AG04450 (cell line): ENCODE measurements around the gene ANTXR1. TPM values are rescaled to one million over a fixed set of nuclear protein-coding genes. Genes with fewer than 3 reads are reported as not detected.

Experiments
- CTCF ChIA-PET: fragments of 300-600, 350-600 bp; formaldehyde crosslinking; extraction: SDS; loops from one replicate; lab custom pipeline; 2022; ENCODE audit warnings: antibody characterized with exemption, inconsistent platforms; lab: Charles Lee
- POLR2A ChIA-PET: fragments of 350-600 bp; formaldehyde crosslinking; extraction: SDS; loops from one replicate; lab custom pipeline; 2021; ENCODE audit warnings: antibody characterized with exemption, inconsistent platforms; lab: Yijun Ruan, JAX
- DNase-seq: peaks from one replicate; pipeline ENCODE4 v3.0.0-alpha.2; 2011; ENCODE audit warnings: low read depth, low spot score
- H3K27ac ChIP-seq: one replicate; pipeline ENCODE4 v1.5.1; 2012; ENCODE audit warnings: low read depth, low read length, control low read depth
- H3K27me3 ChIP-seq: one replicate; pipeline ENCODE4 v1.6.0; 2012; ENCODE audit warnings: low read length; ENCODE audit not compliant: control insufficient read depth, insufficient read depth
- H3K4me3 ChIP-seq: 2 replicates; pipeline ENCODE4 v1.5.1; 2011; ENCODE audit warnings: mild to moderate bottlenecking, low read depth, low read length, control low read depth
- H3K9me3 ChIP-seq: 2 replicates; pipeline ENCODE4 v1.5.1; 2012; ENCODE audit warnings: low read length; ENCODE audit not compliant: control insufficient read depth, insufficient read depth
- polyA plus RNA-seq: library from polyadenylated mRNA; depleted of rRNA; stranded (reverse); fragments of >200 nt; gene quantifications from 2 replicates; pipeline ENCODE4 v1.2.3, GENCODE V29; 2011
- TF ChIP-seq, protein P1 (sequence below): IDR thresholded peaks from 2 replicates; pipeline ENCODE4 v1.5.1; 2011; ENCODE audit warnings: low read depth, low read length, control low read depth, inconsistent platforms

Gene ANTXR1
- polyA plus RNA-seq, 1 experiment, result 113 TPM

DNA sequence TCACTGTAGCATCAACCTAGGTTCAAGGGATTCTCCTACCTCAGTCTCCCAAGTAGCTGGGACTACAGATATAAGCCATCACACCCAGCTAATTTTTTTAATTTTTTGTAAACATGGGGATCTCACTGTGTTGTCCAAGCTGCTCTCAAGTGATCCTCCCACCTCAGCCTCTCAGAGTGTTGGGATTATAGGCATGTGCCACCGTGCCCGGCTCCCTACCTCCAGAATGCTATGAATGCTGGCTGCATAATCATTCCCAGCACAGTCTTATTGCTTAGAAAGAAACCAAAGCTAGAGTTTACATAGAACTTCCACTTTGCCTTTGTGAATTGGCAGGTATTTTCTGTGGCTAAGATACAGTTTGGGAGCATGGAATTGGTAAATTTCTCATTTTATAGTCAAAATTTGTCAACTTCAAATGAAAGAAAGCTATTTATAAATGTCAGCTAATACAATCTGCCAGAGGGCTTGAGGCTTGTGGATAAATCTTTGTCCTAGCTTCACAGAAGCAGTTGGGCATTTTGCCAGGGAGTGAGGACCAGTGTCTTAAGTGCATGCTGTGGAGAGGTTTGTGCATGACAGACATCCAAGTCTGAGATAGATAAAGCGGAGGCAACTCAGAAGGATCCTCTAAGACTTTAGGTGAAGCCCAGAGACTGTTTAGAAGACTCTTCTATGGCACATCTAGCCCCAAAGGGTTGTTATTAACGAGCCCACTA lies 175.4 kb downstream of the ANTXR1 start:
- Histone ChIP-seq H3K9me3 (no peaks in the 10 kb centered on the region), H3K27me3 (no peaks in the 10 kb centered on the region), H3K27ac (no peak overlapping the region), H3K4me3 (no peak overlapping the region)
- ChIA-PET CTCF (interaction anchor here (0.6 to 1.0 kb wide), 4 partner anchors 17 to 535 kb away, joined by 3 to 10 read pairs (median 8); no protein-coding TSS in a partner anchor), POLR2A (interaction anchor here (0.7 kb wide), 1 partner anchor 19 kb away, joined by 7 read pairs; no protein-coding TSS in a partner anchor)
- TF ChIP-seq, protein P1, sequence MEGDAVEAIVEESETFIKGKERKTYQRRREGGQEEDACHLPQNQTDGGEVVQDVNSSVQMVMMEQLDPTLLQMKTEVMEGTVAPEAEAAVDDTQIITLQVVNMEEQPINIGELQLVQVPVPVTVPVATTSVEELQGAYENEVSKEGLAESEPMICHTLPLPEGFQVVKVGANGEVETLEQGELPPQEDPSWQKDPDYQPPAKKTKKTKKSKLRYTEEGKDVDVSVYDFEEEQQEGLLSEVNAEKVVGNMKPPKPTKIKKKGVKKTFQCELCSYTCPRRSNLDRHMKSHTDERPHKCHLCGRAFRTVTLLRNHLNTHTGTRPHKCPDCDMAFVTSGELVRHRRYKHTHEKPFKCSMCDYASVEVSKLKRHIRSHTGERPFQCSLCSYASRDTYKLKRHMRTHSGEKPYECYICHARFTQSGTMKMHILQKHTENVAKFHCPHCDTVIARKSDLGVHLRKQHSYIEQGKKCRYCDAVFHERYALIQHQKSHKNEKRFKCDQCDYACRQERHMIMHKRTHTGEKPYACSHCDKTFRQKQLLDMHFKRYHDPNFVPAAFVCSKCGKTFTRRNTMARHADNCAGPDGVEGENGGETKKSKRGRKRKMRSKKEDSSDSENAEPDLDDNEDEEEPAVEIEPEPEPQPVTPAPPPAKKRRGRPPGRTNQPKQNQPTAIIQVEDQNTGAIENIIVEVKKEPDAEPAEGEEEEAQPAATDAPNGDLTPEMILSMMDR, result no peak
- no peak for DNase-seq

DNA sequence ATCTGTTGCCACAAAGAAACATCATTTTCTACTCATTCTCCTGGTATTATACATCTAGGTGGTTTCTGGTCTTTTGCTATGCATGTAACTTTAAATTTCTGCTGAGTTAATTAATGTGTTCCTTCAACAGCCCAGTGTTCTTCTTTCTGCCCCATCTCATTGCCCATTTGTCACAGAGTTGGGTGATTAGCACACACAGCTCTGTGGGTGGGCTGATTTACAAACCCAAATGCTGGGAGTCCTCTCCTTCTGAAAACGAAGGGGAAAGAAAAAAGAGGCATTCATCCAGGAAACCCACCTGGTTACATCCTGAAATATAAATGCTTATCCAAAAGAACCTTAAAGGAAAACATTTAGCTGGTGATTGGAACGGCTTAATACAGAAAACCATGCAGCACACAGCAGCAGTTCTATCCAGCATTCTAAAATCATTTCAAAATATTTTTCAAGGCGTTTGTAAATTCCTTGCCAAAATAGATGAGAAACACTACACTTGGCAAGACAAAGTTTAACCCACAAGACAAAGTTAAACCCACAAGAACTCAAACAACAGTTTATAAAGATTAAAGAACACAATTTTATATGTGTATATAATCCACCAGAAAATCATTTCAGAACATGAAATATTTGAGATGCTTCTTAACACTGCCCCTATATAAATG lies 177.9 kb downstream of the ANTXR1 start:
- CTCF ChIA-PET, result interaction anchor here (0.7 kb wide), 1 partner anchor 12 kb away, joined by 3 read pairs; no protein-coding TSS in a partner anchor
- POLR2A ChIA-PET, result interaction anchor here (0.8 kb wide), 1 partner anchor 13 kb away, joined by 4 read pairs; no protein-coding TSS in a partner anchor
- no peak for DNase-seq
- Histone ChIP-seq H3K4me3 (no peak overlapping the region), H3K27me3 (no peaks in the 10 kb centered on the region), H3K9me3 (no peaks in the 10 kb centered on the region), H3K27ac (no peak overlapping the region)
- TF ChIP-seq, protein P1, result no peak

DNA sequence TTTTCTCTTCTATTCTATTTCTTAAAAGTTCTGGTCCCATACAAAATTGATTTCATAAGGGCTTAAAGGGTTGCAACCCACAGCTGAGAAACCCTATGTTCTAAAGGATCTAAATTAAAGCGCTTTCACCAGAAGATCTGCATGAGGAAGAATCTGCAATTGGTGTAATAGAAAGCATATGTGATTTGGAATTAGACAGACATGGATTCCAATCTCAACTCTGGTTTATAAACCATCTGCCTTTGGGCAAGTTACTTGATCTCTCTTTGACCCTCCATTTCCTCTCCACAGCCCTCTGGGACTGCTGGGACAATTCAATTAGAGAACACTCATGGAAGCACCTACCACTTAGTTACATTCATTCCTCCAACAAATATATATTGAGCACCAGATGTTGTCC lies 178.7 kb downstream of the ANTXR1 start:
- TF ChIP-seq, protein P1, result no peak
- H3K27ac ChIP-seq, result no peak overlapping the region
- POLR2A ChIA-PET, result no interaction called here
- no peak for DNase-seq
- CTCF ChIA-PET, result no interaction called here
- H3K9me3 ChIP-seq, result no peaks in the 10 kb centered on the region
- no peaks in the 10 kb centered on the region for H3K27me3 ChIP-seq
- no peak overlapping the region for H3K4me3 ChIP-seq

DNA sequence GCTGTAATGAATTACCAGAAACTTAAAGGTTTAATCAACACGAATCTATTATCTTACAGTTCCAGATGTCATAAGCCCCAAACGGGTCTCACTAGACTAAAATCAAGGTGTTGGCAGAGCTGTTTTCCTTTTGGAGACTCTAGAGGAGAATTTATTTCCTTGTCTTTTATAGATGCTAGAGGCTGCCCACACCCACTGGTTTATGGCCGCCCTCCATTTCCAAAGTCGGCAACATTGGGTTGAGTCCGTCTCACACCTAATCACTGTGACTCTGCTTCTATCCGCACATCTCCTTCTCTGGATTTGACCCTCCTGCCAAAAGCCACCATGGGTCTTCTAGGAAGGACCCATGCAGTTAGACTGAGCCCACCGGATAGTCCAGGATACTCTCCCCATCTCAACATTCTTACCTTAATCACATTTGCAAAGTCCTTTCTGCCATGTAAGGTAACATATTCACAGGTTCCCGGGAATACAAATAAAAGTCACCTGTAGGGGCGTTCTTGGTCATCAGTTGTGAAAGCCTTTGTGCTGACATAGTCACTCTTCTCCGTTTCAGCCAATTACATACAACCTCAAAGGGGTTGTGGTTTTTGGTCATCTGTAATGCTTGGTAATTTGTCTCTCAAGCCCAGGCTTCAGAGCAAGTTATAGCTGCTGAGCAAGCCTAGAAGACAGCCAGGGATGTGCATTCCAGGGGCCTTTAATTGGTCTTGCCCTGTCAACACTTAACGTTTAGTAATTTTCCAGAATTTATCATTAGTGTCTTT lies 179.4 kb downstream of the ANTXR1 start:
- Histone ChIP-seq H3K4me3 (no peak overlapping the region), H3K9me3 (no peaks in the 10 kb centered on the region), H3K27me3 (no peaks in the 10 kb centered on the region), H3K27ac (no peak overlapping the region)
- POLR2A ChIA-PET, result interaction anchor here (0.7 kb wide), 1 partner anchor 177 kb away, joined by 5 read pairs; no protein-coding TSS in a partner anchor
- CTCF ChIA-PET, result no interaction called here
- TF ChIP-seq, protein P1, result no peak
- no peak for DNase-seq
